Endothelial cell (in vitro differentiated cells): ENCODE results near the gene MLPH. TPM values are rescaled to one million over a fixed set of nuclear protein-coding genes. Genes with fewer than 3 reads are reported as not detected.
"Not testable (repeated sequence)": the region's sequence is repeated elsewhere in the genome, so short reads cannot be mapped to it uniquely, and the experiment has no call there.

ENCODE experiments used
- DNase-seq: peaks from one replicate; pipeline ENCODE4 v3.0.0; 2021; ENCODE audit warnings: low spot score
- H3K27ac Mint-ChIP-seq: one replicate; pipeline ENCODE4 v1.8.0; 2021; ENCODE audit warnings: mixed read lengths, inconsistent platforms; ENCODE audit not compliant: unreplicated experiment
- H3K27me3 Mint-ChIP-seq: one replicate; pipeline ENCODE4 v1.8.0; 2021; ENCODE audit warnings: mild to moderate bottlenecking, moderate library complexity, mixed read lengths, inconsistent platforms; ENCODE audit not compliant: unreplicated experiment
- H3K36me3 Mint-ChIP-seq: one replicate; pipeline ENCODE4 v1.8.0; 2021; ENCODE audit warnings: mild to moderate bottlenecking, low read depth, mixed read lengths, inconsistent platforms; ENCODE audit not compliant: unreplicated experiment
- H3K4me1 Mint-ChIP-seq: one replicate; pipeline ENCODE4 v1.8.0; 2021; ENCODE audit warnings: mild to moderate bottlenecking, mixed read lengths, inconsistent platforms; ENCODE audit not compliant: unreplicated experiment
- H3K4me3 Mint-ChIP-seq: one replicate; pipeline ENCODE4 v1.8.0; 2021; ENCODE audit warnings: mild to moderate bottlenecking, mixed read lengths, inconsistent platforms; ENCODE audit not compliant: unreplicated experiment
- H3K9me3 Mint-ChIP-seq: one replicate; pipeline ENCODE4 v1.8.0; 2021; ENCODE audit warnings: mixed read lengths, inconsistent platforms; ENCODE audit not compliant: unreplicated experiment
- total RNA-seq: library from RNA; stranded (reverse); fragmentation: NEBNext Ultra II Directional; extraction: Animal tissue kit (Norgen Biotek cat#: 25700); gene quantifications from one replicate; pipeline ENCODE4 v1.2.1, GENCODE V29; 2021; ENCODE audit not compliant: unreplicated experiment
- TF ChIP-seq, protein P1 (sequence below): fragments of 200-600 bp; sonication (generic); IDR thresholded peaks from one replicate; pipeline ENCODE4 v1.5.0; 2021; ENCODE audit warnings: antibody characterized with exemption; ENCODE audit not compliant: unreplicated experiment

MLPH gene
- total RNA-seq, 1 donor from 2014 or later = 0.36 TPM

DNA sequence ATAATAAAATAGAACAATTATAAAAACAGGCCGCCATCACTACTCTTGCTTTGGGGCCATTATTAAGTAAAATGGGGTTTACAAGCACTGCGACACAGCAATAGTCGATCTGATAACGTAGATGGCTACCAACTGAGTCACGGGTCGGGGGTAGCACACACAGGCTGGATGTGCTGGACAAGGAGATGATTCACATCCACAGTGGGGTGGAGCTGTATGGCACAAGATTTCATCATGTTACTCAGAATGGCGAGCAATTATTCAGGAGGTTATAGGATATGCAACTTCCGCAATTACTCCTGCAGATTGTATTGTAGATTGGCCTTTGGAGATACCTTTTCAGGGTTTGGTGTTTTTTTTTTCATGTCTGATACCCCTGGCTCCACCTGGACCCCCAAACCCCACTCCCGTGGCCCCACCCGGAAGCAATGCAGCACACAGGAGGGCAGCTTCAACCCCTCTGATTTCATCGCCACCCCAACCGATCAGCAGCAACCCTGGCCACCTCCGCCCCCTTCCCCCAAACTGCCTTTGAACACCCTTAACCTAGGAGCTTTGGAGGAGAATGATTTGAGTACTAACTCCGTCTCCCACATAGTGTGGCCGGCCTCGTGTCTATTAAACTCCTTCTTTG lies 21.4 kb upstream of the MLPH start:
- no peak for DNase-seq
- H3K27me3 Mint-ChIP-seq = peaks cover 4% of the 10 kb centered on the region
- TF ChIP-seq, protein P1, sequence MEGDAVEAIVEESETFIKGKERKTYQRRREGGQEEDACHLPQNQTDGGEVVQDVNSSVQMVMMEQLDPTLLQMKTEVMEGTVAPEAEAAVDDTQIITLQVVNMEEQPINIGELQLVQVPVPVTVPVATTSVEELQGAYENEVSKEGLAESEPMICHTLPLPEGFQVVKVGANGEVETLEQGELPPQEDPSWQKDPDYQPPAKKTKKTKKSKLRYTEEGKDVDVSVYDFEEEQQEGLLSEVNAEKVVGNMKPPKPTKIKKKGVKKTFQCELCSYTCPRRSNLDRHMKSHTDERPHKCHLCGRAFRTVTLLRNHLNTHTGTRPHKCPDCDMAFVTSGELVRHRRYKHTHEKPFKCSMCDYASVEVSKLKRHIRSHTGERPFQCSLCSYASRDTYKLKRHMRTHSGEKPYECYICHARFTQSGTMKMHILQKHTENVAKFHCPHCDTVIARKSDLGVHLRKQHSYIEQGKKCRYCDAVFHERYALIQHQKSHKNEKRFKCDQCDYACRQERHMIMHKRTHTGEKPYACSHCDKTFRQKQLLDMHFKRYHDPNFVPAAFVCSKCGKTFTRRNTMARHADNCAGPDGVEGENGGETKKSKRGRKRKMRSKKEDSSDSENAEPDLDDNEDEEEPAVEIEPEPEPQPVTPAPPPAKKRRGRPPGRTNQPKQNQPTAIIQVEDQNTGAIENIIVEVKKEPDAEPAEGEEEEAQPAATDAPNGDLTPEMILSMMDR = no peak
- H3K4me1 Mint-ChIP-seq = peaks cover 18% of the 10 kb centered on the region
- no peaks in the 10 kb centered on the region for H3K36me3 Mint-ChIP-seq
- H3K27ac Mint-ChIP-seq = no peak overlapping the region
- H3K9me3 Mint-ChIP-seq = no peaks in the 10 kb centered on the region
- H3K4me3 Mint-ChIP-seq = no peak overlapping the region

DNA sequence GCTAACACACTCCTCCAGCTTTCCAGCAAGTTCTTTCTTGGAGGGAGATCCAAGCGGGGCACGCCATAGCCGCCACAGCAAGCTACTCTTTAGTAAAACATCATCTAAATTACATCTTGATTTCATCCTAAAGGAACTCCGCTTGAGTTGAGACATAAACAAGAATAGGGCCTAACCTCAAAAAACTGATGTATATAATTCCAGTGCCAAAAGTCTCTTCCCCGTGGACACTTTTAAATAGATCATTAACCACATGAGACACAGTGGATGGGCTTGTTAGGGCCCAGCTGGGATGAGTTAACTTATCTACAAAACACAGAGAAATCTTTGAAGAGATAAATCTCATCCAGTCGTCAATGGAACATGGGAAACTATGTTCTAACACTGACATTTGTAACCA lies 20.8 kb upstream of the MLPH start:
- peaks cover 18% of the 10 kb centered on the region for H3K4me1 Mint-ChIP-seq
- no peaks in the 10 kb centered on the region for H3K36me3 Mint-ChIP-seq

GRCh38 chr2:237467447-237468179 lies 19.4 kb upstream of the MLPH start:
- TF ChIP-seq, protein P1 = no peak
- H3K9me3 Mint-ChIP-seq = no peaks in the 10 kb centered on the region
- no peak overlapping the region for H3K4me3 Mint-ChIP-seq
- DNase-seq = no peak
- H3K36me3 Mint-ChIP-seq = no peaks in the 10 kb centered on the region
- no peak overlapping the region for H3K27ac Mint-ChIP-seq
- H3K4me1 Mint-ChIP-seq = peaks cover 18% of the 10 kb centered on the region
- peaks cover 4% of the 10 kb centered on the region for H3K27me3 Mint-ChIP-seq

More for the DNA sequence above, 20.8 kb upstream of the MLPH start:
- DNase-seq = no peak
- TF ChIP-seq, protein P1 = no peak
- Mint-ChIP-seq H3K4me3 (no peak overlapping the region), H3K9me3 (no peaks in the 10 kb centered on the region), H3K27me3 (peaks cover 4% of the 10 kb centered on the region), H3K27ac (no peak overlapping the region)

GRCh38 chr2:237469410-237469809 lies 17.6 kb upstream of the MLPH start:
- H3K36me3 Mint-ChIP-seq, H3K9me3 Mint-ChIP-seq, H3K27me3 Mint-ChIP-seq, DNase-seq, H3K4me3 Mint-ChIP-seq, H3K27ac Mint-ChIP-seq: not testable (repeated sequence)
- H3K4me1 Mint-ChIP-seq = peaks cover 17% of the 10 kb centered on the region

DNA sequence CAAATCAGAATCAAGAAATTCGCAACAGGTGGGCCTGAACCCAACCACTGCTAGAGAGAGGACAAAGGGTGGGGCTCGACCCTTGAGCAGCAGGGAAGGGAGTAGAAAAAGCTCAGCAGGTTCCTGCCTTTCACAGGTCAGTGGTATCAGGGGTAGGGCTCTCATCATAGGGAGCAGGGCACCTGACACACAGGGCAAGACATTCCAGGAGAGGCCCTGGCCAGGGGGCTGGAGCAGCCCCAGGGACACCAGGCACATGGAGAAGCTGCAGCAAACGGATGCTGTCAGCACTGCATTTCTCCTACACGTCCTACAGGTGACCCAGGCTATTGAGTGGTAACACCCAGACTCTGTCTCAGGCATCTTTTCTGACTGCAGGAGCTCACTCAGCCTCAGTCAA lies 17.2 kb upstream of the MLPH start:
- no peak overlapping the region for H3K4me3 Mint-ChIP-seq
- peaks cover 13% of the 10 kb centered on the region for H3K4me1 Mint-ChIP-seq
- no peak overlapping the region for H3K27ac Mint-ChIP-seq
- TF ChIP-seq, protein P1 = no peak
- DNase-seq = no peak
- H3K9me3 Mint-ChIP-seq = no peaks in the 10 kb centered on the region
- no peaks in the 10 kb centered on the region for H3K36me3 Mint-ChIP-seq
- no peaks in the 10 kb centered on the region for H3K27me3 Mint-ChIP-seq
